Panc1 (cell line): Measurements from ENCODE around the gene ATP13A2.

ENCODE experiments used
- CTCF ChIP-seq: fragments of 450-650 bp; IDR thresholded peaks from 2 replicates; pipeline ENCODE4 v1.5.1; 2017; ENCODE audit warnings: mild to moderate bottlenecking
- POLR2AphosphoS5 ChIP-seq: IDR thresholded peaks from 2 replicates; pipeline ENCODE4 v1.6.1; 2012; ENCODE audit warnings: mild to moderate bottlenecking, low read depth, low read length, moderate library complexity

DNA sequence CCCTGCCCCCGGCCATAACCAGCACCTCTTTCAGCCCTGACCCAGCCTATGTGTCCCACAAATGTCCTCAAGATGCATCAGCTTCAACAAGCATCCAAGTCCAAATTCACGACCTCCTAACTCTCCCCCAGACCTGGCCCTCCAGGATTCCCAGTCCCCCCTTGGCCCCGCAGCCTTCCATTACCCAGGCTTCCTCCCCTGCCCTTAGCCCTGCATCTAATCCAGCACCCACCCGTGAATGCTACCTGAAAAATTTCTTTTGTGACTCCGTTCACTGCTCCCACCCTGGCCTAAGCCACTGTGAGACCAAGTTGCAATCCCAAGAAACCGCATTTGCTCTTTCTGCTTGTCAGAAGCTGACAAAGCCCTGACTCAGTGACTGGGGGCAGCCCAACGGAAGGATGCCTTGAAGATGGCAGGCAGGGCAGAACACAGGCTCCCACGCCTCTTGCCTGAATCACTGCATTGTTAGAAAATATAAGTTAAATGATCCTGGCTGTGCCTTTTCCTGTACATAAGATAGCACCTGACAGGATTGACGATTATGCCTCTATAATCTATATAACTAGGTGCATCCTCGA, 30.4 kb downstream of the ATP13A2 start:
- TF ChIP-seq CTCF = no peak
- TF ChIP-seq POLR2AphosphoS5 = no peak
